Fibroblast of lung (primary cell): Measurements from ENCODE around the gene SPRTN. TPM values are rescaled to one million over a fixed set of nuclear protein-coding genes. Genes with fewer than 3 reads are reported as not detected.
A peak's percentile ranks its signal among the peaks of the same experiment; 100 is the strongest.

Experiments
- DNase-seq, 2 donors: peaks; one replicate each; pipeline versions ENCODE4 v3.0.0 to v3.0.0-alpha.2; 2010; ENCODE audit warnings: low read depth in 2 of 2
- H2AFZ ChIP-seq: 2 replicates; pipeline ENCODE4 v1.5.1; 2012; ENCODE audit warnings: low read length, control low read depth, inconsistent platforms
- H3K27ac ChIP-seq: 2 replicates; pipeline ENCODE4 v1.5.1; 2011; ENCODE audit warnings: low read length, control low read depth; ENCODE audit not compliant: insufficient read depth
- H3K27me3 ChIP-seq: 2 replicates; pipeline ENCODE4 v1.5.1; 2011; ENCODE audit warnings: mild to moderate bottlenecking, low read length; ENCODE audit not compliant: control insufficient read depth, insufficient read depth
- H3K36me3 ChIP-seq: 2 replicates; pipeline ENCODE4 v1.5.1; 2011; ENCODE audit warnings: low read length; ENCODE audit not compliant: control insufficient read depth, insufficient read depth
- H3K4me1 ChIP-seq: 2 replicates; pipeline ENCODE4 v1.5.1; 2011; ENCODE audit warnings: low read length; ENCODE audit not compliant: control insufficient read depth, insufficient read depth; ENCODE audit errors: extremely low read depth
- H3K4me2 ChIP-seq: 2 replicates; pipeline ENCODE4 v1.5.1; 2011; ENCODE audit warnings: low read length, control low read depth; ENCODE audit not compliant: insufficient read depth; ENCODE audit errors: extremely low read depth
- H3K4me3 ChIP-seq, 4 experiments: fragments of 200-600 bp in 1 of 4; sonication (generic) in 1 of 4; replicated peaks in 1 of 4; 2 replicates each; pipeline ENCODE4 v1.5.1; 2011 to 2016; ENCODE audit warnings: low read length in 4 of 4, low read depth in 3 of 4, mild to moderate bottlenecking in 3 of 4, control low read depth in 2 of 4, inconsistent platforms in 1 of 4, mixed read lengths in 1 of 4; ENCODE audit not compliant: insufficient read depth in 1 of 4; ENCODE audit errors: control extremely low read depth in 1 of 4
- H3K79me2 ChIP-seq: 2 replicates; pipeline ENCODE4 v1.5.1; 2012; ENCODE audit warnings: mild to moderate bottlenecking, low read length, inconsistent platforms; ENCODE audit not compliant: control insufficient read depth, insufficient read depth
- H3K9ac ChIP-seq: 2 replicates; pipeline ENCODE4 v1.5.1; 2011; ENCODE audit warnings: mild to moderate bottlenecking, low read length, control low read depth; ENCODE audit not compliant: insufficient read depth
- H3K9me3 ChIP-seq: 2 replicates; pipeline ENCODE4 v1.5.1; 2012; ENCODE audit warnings: low read depth, low read length; ENCODE audit not compliant: control insufficient read depth, insufficient read depth
- H4K20me1 ChIP-seq: 2 replicates; pipeline ENCODE4 v1.5.1; 2011; ENCODE audit warnings: low read length; ENCODE audit not compliant: control insufficient read depth, insufficient read depth; ENCODE audit errors: extremely low read depth
- CTCF ChIP-seq, 2 donors: IDR thresholded peaks in 1 of 2; conservative IDR thresholded peaks in 1 of 2; 1 replicate in 1 of 2; 2 replicates in 1 of 2; pipeline ENCODE4 v1.5.1; 2011 to 2012; ENCODE audit warnings: low read length in 2 of 2, control low read depth in 1 of 2, inconsistent platforms in 1 of 2, low read depth in 1 of 2, mild to moderate bottlenecking in 1 of 2
- EZH2 ChIP-seq: IDR thresholded peaks from 2 replicates; pipeline ENCODE4 v1.5.1; 2012; ENCODE audit warnings: low read length, control low read depth, mild to moderate bottlenecking; ENCODE audit errors: missing control alignments
- polyA plus RNA-seq, 2 donors: library from polyadenylated mRNA; depleted of rRNA in 1 of 2; stranded (reverse) in 1 of 2; unstranded in 1 of 2; fragments of >200 nt; gene quantifications; 2 replicates each; pipeline ENCODE4 v1.2.1, GENCODE V29; 2011 to 2012; ENCODE audit warnings: missing spikeins in 1 of 2
- total RNA-seq: library from RNA; depleted of rRNA; stranded (reverse); fragments of >200 nt; gene quantifications from 2 replicates; pipeline ENCODE4 v1.2.1, GENCODE V29; 2014

SPRTN gene
- total and polyA plus RNA-seq, 2 donors (not counting 1 experiment from before 2014, with no cell fraction given): 9.5 to 16.0 TPM

DNA sequence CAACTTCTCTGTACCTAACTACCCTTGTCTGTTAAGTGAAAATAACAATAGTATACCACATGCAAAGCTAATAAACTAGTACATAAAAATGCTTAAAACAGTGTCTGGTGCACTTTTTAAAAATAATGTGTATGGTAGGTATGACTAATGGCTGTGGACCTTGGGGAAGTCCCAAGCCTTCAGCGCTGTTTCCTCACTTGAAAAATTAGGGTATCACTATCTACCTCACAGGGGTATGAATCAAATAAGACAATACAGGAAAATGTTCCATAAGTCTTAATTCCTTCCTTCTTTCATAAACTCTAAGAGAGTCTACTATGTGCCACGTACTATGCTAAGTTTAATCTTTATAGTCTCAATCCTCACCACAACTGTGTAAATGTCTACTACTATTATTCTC is 52.0 kb downstream of the SPRTN start:
- Histone ChIP-seq H3K27me3 (no peaks in the 10 kb centered on the region), H3K4me2 (no peak overlapping the region), H3K36me3 (no peaks in the 10 kb centered on the region), H3K4me3 (no peak overlapping the region), H4K20me1 (peaks cover 1% of the 10 kb centered on the region), H3K79me2 (peaks cover 44% of the 10 kb centered on the region), H3K9me3 (no peaks in the 10 kb centered on the region), H3K9ac (no peak overlapping the region), H3K4me1 (peaks cover 4% of the 10 kb centered on the region), H2AFZ (no peak overlapping the region), H3K27ac (no peak overlapping the region)
- peak; percentile 20 to 88 for DNase-seq
- TF ChIP-seq EZH2 (no peak), CTCF (conservative IDR thresholded peaks at IDR 0.05 in 1 of 2, IDR thresholded peaks at IDR 0.05 in 1 of 2; ENCODE audit: low read depth in 1 of 2, low read length in 2 of 2) (no peak)

DNA sequence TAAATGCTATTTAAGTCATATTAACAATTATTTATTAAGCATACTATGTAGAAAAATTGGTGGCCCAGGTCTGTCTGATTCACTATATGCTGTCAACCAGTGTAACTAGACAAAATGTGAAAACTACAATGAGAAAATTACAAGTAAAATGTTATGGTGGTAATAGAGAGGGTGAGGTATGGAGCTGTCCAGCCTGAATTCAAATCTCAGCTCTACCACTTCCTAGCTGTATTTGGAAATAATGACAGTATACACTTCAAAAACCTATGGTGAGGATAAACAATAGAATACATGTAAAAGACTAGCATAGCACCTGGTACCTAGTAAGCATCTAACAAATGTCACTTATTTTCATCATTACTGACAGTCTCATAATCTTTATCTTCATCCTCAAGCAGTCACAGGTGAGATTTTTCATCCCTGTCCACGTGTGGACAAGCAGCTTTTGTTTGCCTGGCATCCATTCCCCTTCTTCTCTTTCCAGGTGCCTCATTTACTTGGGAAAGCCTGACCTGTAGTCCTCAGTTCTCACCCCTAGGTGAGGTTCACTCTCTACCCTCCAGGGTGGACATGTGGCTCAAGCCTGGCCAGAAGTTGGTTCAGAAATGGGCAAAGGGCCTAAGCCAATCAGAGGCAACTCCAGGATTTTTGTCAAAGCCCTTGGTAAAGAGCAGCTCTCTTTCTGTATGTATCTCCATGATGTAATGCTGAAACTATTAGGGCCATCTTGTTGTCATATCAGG is 54.5 kb downstream of the SPRTN start:
- no peak overlapping the region for H3K9ac ChIP-seq
- H3K4me1 ChIP-seq: peaks cover 6% of the 10 kb centered on the region
- peaks cover 45% of the 10 kb centered on the region for H3K79me2 ChIP-seq
- H3K9me3 ChIP-seq: no peaks in the 10 kb centered on the region
- no peaks in the 10 kb centered on the region for H3K27me3 ChIP-seq
- H4K20me1 ChIP-seq: peaks cover 1% of the 10 kb centered on the region
- DNase-seq: no peak
- no peak overlapping the region for H2AFZ ChIP-seq
- H3K4me3 ChIP-seq: no peak overlapping the region
- no peak overlapping the region for H3K4me2 ChIP-seq
- H3K36me3 ChIP-seq: no peaks in the 10 kb centered on the region
- H3K27ac ChIP-seq: no peak overlapping the region
- TF ChIP-seq CTCF (conservative IDR thresholded peaks at IDR 0.05 in 1 of 2, IDR thresholded peaks at IDR 0.05 in 1 of 2; ENCODE audit: low read depth in 1 of 2, low read length in 2 of 2) (no peak), EZH2 (no peak)

DNA sequence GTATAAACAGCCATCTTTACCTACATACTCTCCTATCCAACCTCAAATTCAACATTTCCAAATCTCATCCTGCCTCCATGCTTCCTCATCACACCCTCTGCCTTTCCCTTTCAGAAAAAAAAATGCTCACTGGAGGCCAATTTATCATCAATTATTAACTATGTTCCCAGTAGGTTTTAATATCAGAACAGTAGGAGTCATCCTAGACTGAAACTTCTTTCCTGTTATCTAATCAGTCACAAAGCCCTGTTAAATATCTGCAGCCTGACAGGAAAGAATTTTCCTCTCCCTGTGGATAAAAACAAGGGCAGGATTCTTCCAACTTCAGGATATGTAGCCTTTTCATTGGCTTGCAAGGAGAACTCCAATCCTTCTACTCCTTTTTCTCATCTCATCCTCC is 55.6 kb downstream of the SPRTN start:
- Histone ChIP-seq H3K79me2 (peaks cover 39% of the 10 kb centered on the region), H3K9ac (no peak overlapping the region), H3K4me1 (peaks cover 3% of the 10 kb centered on the region), H3K4me2 (no peak overlapping the region), H3K36me3 (no peaks in the 10 kb centered on the region), H3K27ac (no peak overlapping the region), H3K4me3 (no peak overlapping the region), H4K20me1 (peaks cover 1% of the 10 kb centered on the region), H3K27me3 (no peaks in the 10 kb centered on the region), H3K9me3 (no peaks in the 10 kb centered on the region), H2AFZ (no peak overlapping the region)
- TF ChIP-seq CTCF (conservative IDR thresholded peaks at IDR 0.05 in 1 of 2, IDR thresholded peaks at IDR 0.05 in 1 of 2; ENCODE audit: low read depth in 1 of 2, low read length in 2 of 2) (no peak), EZH2 (no peak)
- DNase-seq: no peak
